Psoas muscle (tissue), 8 donors: Measurements from ENCODE around the gene ROGDI. TPM values are rescaled to one million over a fixed set of nuclear protein-coding genes. Genes with fewer than 3 reads are reported as not detected.
A peak's percentile ranks its signal among the peaks of the same experiment; 100 is the strongest.

Experiments
- ATAC-seq, 4 donors: fragments of 200-7000 bp; cut with Tn5 transposase; one replicate each; pipeline ENCODE4 v1.9.1; 2020; ENCODE audit warnings: moderate library complexity in 3 of 4, mild to moderate bottlenecking in 2 of 4
- DNase-seq, 2 donors: peaks; one replicate each; pipeline ENCODE4 v3.0.0-alpha.2; 2020
- H3K27ac ChIP-seq: fragments of 200-600 bp; one replicate; pipeline ENCODE4 v1.8.0; 2022
- H3K27me3 ChIP-seq, 3 donors: fragments of 200-600 bp in 1 of 3; one replicate each; pipeline versions ENCODE4 v1.6.1 to v1.8.0; 2013 to 2022; ENCODE audit warnings: low read length in 2 of 3, mild to moderate bottlenecking in 2 of 3, moderate library complexity in 1 of 3; ENCODE audit not compliant: insufficient read depth in 3 of 3
- H3K36me3 ChIP-seq, 2 donors: fragments of 200-600 bp in 1 of 2; one replicate each; pipeline versions ENCODE4 v1.6.1 to v1.8.0; 2013 to 2022; ENCODE audit warnings: low read depth in 1 of 2, mild to moderate bottlenecking in 1 of 2, moderate library complexity in 1 of 2; ENCODE audit not compliant: insufficient read depth in 1 of 2
- H3K4me1 ChIP-seq: fragments of 200-600 bp; one replicate; pipeline ENCODE4 v1.8.0; 2022
- H3K4me3 ChIP-seq: fragments of 200-600 bp; one replicate; pipeline ENCODE4 v1.8.0; 2022; ENCODE audit warnings: mild to moderate bottlenecking
- H3K9me3 ChIP-seq: fragments of 200-600 bp; one replicate; pipeline ENCODE4 v1.8.0; 2022
- CTCF ChIP-seq: fragments of 200-600 bp; IDR thresholded peaks from one replicate; pipeline ENCODE4 v1.8.0; 2022; ENCODE audit warnings: antibody characterized with exemption
- WGBS, 3 donors: extraction: QIAGEN DNeasy Blood & Tissue Kit; methylation state at CpG; one replicate each; pipeline versions ENCODE4 v1.1.6 to v1.1.7; 2013; 5-methylcytosine and 5-hydroxymethylcytosine counted together
- intact Hi-C, 2 donors: fragments of 100-400 bp; cut with DNase I; formaldehyde crosslinking; loops; one replicate each; pipeline versions ENCODE4 v1.11.0 to v1.14.2; 2022
- polyA plus RNA-seq, 3 donors: library from polyadenylated mRNA; stranded (reverse); fragments of 200-250 nt; gene quantifications; one replicate each; pipeline ENCODE4 v1.2.3, GENCODE V29; 2013
- total RNA-seq, 4 donors: library from RNA; stranded (reverse); fragmentation: NEBNext Ultra II Directional in 2 of 4; extraction: Animal tissue kit (Norgen Biotek cat#: 25700) in 2 of 4; gene quantifications; one replicate each; pipeline versions ENCODE4 v1.2.1 to v1.2.4, GENCODE V29; 2021 to 2023
- donor health status: healthy with polysubstance abuse.
- donor health status: DM: no; HTN: no; CAD: no; lungs with moderate emphysema.
- donor health status: Bipolar disorder and iron deficiency.
- donor health status: healthy.
- donor health status: DM: yes; HTN: yes; CAD: no.
- donor health status: DM: no; HTN: no; CAD: no.
- donor health status: DM: no; HTN: no; CAD: no.
- donor health status: DM: yes; HTN: yes; CAD: no.

Gene ROGDI
- total and polyA plus RNA-seq, 7 donors = 13.2 to 44.0 (median 17.3) TPM

- intact Hi-C loops = no loop called here
- DNase-seq (no peak), ATAC-seq (no peak)
- no peak for TF ChIP-seq CTCF
- Histone ChIP-seq H3K4me3 (no peak overlapping the region), H3K27me3 (no peaks in the 10 kb centered on the region), H3K27ac (peak overlapping the region; percentile 56), H3K36me3 (peaks cover 14 to 94% of the 10 kb centered on the region in 2 donors), H3K9me3 (no peaks in the 10 kb centered on the region), H3K4me1 (peaks cover 31% of the 10 kb centered on the region)
- 57 to 60% (median 58%) methylated on average over 2 of the region's 2 CpGs for WGBS, 3 donors
Observed at GRCh38 chr16:4836727-4837126, 34.3 kb upstream of the ROGDI start.

GRCh38 chr16:4833584-4833983 is 31.2 kb upstream of the ROGDI start:
- ATAC-seq = no peak
- no peak for DNase-seq
- Histone ChIP-seq H3K4me1 (peaks cover 48% of the 10 kb centered on the region), H3K9me3 (no peaks in the 10 kb centered on the region), H3K4me3 (no peak overlapping the region), H3K27ac (no peak overlapping the region), H3K36me3 (peaks cover 11 to 94% of the 10 kb centered on the region in 2 donors), H3K27me3 (no peaks in the 10 kb centered on the region)
- no peak for TF ChIP-seq CTCF
- intact Hi-C loops = no loop called here
- 73 to 83% (median 75%) methylated on average over 1 of the region's 1 CpG for WGBS, 3 donors

GRCh38 chr16:4832698-4833343 is 30.4 kb upstream of the ROGDI start:
- intact Hi-C loops = no loop called here
- H3K27ac ChIP-seq = peak overlapping the region; percentile 17
- no peaks in the 10 kb centered on the region for H3K27me3 ChIP-seq
- no peaks in the 10 kb centered on the region for H3K9me3 ChIP-seq
- peaks cover 55% of the 10 kb centered on the region for H3K4me1 ChIP-seq
- TF ChIP-seq CTCF = no peak
- DNase-seq = no peak
- H3K36me3 ChIP-seq = peaks cover 7 to 94% of the 10 kb centered on the region in 2 donors
- WGBS, 3 donors = 67 to 72% (median 70%) methylated on average over 6 of the region's 6 CpGs
- no peak for ATAC-seq
- H3K4me3 ChIP-seq = no peak overlapping the region

GRCh38 chr16:4831616-4832015 is 29.2 kb upstream of the ROGDI start:
- DNase-seq = no peak
- no peaks in the 10 kb centered on the region for H3K9me3 ChIP-seq
- no peak for TF ChIP-seq CTCF
- peaks cover 60% of the 10 kb centered on the region for H3K4me1 ChIP-seq
- no peaks in the 10 kb centered on the region for H3K27me3 ChIP-seq
- peak overlapping the region; percentile 83 for H3K27ac ChIP-seq
- H3K4me3 ChIP-seq = no peak overlapping the region
- intact Hi-C loops = no loop called here
- peaks cover 7 to 94% of the 10 kb centered on the region in 2 donors for H3K36me3 ChIP-seq
- 96 to 100% (median 97%) methylated on average over 8 of the region's 8 CpGs for WGBS, 3 donors
- no peak for ATAC-seq

- no peak for TF ChIP-seq CTCF
- Histone ChIP-seq H3K27me3 (no peaks in the 10 kb centered on the region), H3K27ac (peak overlapping the region; percentile 83), H3K9me3 (no peaks in the 10 kb centered on the region), H3K4me3 (peak overlapping the region; percentile 20), H3K36me3 (peaks cover 7 to 94% of the 10 kb centered on the region in 2 donors), H3K4me1 (peaks cover 66% of the 10 kb centered on the region)
- DNase-seq = peak; percentile 60 to 84
- intact Hi-C loops = no loop called here
- 28 to 44% (median 40%) methylated on average over 7 of the region's 7 CpGs for WGBS, 3 donors
- peak; percentile 82 to 90 (median 83) for ATAC-seq
Observed at GRCh38 chr16:4830408-4830807, 28.0 kb upstream of the ROGDI start.
